MM.1S (cell line): ENCODE measurements around the gene SFN.

Source experiments
- EZH2 ChIP-seq: fragments of 300-600 bp; sonication (generic); optimal IDR thresholded peaks from 2 replicates; pipeline ENCODE3; 2017; ENCODE audit warnings: low read depth, mild to moderate bottlenecking, antibody characterized with exemption, low read length, mixed read lengths
- EZH2phosphoT487 ChIP-seq: fragments of 300-600 bp; sonication (generic); IDR thresholded peaks from 2 replicates; pipeline ENCODE4 v1.6.1; 2018; ENCODE audit warnings: antibody characterized with exemption, low read length
- TF ChIP-seq, protein P1 (sequence below): fragments of 300-600 bp; sonication (generic); IDR thresholded peaks from 2 replicates; pipeline ENCODE4 v1.5.1; 2016; ENCODE audit warnings: antibody characterized with exemption, low read length, mixed read lengths

DNA sequence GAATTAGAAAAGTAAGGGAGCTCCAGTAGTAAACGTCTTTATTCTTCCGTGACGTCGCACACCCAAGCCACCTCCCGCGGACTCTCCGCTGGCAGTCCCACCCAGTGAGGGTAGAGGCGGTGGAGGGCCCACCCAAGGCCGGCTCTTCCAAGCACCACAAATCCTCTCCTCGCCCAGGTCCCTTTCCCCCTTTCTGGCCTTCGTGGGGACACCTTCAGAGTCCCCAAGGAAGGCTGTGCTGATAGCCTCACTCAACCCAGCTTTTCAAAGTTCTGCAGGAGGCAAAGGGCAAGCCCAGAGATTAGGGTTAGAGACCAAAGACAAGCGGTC, 27.5 kb downstream of the SFN start:
- TF ChIP-seq, protein P1, sequence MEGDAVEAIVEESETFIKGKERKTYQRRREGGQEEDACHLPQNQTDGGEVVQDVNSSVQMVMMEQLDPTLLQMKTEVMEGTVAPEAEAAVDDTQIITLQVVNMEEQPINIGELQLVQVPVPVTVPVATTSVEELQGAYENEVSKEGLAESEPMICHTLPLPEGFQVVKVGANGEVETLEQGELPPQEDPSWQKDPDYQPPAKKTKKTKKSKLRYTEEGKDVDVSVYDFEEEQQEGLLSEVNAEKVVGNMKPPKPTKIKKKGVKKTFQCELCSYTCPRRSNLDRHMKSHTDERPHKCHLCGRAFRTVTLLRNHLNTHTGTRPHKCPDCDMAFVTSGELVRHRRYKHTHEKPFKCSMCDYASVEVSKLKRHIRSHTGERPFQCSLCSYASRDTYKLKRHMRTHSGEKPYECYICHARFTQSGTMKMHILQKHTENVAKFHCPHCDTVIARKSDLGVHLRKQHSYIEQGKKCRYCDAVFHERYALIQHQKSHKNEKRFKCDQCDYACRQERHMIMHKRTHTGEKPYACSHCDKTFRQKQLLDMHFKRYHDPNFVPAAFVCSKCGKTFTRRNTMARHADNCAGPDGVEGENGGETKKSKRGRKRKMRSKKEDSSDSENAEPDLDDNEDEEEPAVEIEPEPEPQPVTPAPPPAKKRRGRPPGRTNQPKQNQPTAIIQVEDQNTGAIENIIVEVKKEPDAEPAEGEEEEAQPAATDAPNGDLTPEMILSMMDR, result no peak
- TF ChIP-seq EZH2 (no peak), EZH2phosphoT487 (no peak)
